Stimulated activated CD4-positive, alpha-beta T cell treated with anti-CD3 and anti-CD28 coated beads, Interleukin-12 subunit alpha, Interleukin-12 subunit beta, amount 100 ng/mL, for 48 hours (primary cell): ENCODE results near the gene C6orf47.

Experiments used
- DNase-seq, 3 donors: peaks; one replicate each; pipeline ENCODE4 v3.0.0-alpha.2; 2020; ENCODE audit warnings: low read depth in 2 of 3, low spot score in 1 of 3

The C6orf47 gene

DNA sequence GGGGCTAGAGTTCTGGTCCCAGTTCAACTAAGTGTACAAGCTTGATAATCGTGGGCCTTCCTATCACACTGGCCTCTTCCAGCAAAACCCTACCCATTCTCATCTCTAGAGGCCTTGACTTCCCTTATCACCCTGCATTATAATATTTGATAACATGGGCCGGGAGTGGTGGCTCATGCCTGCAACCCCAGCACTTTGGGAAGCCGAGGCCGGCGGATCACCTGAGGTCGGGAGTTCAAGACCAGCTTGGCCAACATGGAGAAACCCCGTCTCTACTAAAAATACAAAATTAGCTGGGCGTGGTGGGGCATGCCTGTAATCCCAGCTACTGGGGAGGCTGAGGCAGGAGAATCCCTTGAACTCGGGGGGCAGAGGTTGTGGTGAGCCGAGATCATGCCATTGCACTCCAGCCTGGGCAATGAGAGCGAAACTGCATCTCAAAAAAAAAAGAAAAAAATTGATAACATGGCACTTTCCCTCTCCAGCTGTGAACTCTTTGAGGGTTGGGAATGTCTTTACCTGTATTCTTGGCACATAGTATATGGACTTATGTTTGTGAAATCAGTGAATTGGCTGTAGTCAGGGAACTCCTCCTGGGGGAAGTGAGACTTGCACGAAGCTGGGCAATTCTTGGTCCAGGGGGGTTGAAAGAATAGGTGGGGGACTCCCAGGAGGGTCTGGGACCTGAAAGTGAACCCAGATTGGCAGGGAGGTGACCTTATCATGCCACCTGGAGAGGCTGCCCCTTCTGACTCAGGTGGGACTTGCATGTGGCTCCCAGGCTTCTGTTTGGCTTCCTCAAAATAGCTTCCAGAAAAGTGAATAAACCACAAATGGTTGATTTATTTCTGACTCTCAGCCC is 915 bp upstream of the C6orf47 start:
- no peak for DNase-seq

DNA sequence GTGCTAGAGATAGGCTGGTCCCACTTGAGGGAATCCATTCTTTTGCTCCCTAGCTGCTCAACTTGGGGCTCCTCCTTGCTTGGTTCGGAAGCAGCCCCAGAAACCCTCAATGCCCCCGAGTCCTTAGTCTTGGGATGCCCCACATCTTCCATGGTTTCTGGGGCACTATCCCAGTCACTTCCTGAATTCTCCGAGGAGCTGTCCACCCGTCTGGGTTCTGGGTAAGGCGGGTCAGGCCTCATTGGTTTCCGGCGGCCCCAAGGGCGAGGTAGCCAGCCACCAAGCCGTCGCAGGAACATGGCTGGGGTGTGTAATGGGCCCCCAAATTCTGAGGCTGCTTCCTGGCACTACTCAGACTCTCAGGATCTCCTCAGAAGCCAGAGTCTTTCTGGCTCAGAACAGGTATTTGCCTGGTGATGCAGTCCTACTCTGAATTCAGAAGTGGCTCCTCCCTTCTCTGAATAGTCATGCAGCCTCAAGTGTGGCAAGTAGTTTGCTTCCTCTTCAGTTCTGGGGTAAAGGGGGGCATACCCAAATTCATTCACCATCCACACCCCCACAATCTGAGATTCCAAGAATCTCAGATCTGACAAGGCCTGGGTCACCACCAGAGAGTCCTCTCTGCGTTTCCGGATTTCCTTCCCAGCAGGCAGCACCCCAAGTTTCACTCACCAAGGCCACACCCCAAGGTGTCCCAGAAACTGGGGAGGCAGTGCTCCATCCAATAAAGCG is 763 bp downstream of the C6orf47 start:
- DNase-seq = no peak

DNA sequence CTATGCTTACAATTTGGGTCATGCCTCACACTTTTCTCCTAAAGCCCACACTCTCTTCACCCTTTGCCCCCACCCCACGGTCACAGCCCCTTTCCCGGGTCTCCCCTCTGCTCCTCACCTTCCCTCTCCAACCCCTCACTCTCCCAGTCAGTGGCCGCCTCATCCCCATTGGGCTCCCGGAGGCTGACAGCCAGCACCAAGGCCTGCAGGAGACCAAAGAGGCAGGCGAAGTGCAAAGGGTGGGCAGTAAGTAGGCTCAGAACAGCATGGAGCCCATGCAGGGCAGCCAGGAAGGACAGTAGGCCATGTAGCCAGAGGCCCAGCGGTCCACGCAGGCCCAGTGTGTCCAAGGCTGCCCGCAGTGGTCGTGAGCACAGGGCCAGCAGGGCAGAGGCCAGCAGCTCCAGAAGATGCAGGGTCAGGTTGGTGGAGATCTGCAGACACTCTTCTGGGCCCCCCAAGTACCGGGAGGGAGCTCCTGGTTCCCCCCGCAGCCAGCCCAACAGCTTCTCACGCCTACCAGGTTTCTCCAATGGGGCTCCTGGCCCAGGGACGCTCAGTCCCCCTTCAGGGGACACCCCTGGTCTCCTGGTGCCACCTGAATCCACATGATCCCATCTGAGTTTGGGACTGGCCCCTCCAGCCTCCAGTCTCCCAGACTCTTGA is 1.5 kb downstream of the C6orf47 start:
- no peak for DNase-seq

DNA sequence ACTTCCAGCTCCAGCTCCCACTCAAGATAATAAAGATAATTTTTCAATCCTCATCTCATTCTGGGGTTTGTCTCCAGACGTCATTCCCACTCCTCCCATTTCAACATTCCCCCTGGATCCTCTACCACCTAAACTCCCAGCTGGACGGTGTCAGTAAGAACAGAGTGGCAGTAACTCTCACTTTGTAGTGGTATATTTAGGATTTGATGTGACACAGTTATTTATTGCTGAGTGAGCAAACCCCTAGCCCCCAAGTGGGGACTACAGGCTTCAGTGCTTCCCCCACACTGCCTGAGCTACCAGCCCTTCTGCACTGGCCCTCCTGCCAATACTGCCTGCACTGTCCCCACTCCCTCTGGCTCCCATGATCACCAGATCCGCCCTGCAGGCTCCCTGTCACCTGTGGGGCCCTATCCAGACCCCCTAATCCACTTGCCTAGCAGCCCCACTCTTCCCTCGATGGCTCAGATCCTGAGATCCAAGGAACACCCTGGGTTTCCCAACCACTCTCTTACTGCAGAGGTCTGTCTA is 2.4 kb downstream of the C6orf47 start:
- DNase-seq = no peak

DNA sequence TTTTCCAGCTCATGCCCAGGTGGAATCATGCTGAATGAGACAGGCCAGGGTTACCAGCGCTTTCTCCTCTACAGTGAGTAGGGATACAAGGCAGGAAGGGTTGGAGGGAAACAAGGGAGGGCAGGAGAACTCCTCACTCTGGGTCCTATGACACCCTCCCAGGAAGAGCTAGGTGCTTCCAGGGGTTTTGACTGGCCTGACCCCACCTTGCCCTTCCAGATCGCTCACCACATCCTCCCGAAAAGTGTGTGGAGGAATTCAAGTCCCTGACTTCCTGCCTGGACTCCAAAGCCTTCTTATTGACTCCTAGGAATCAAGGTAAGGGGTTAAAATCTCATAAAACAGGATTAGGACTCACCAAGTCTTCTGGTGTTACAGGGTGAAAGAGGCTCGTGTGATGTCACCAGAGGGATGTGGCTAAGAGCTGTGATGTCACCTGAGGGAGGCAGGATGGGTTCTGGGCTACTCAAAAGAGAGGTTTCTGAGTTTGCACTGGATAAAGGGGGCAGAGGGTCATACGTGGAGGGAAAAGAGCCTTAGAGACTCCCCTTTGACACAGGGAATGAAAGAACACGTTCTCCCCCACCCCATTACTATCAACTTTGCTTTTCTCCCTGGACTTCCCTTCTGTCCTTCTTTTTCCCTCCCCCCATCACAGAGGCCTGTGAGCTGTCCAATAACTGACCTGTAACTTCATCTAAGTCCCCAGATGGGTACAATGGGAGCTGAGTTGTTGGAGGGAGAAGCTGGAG is 3.0 kb downstream of the C6orf47 start:
- DNase-seq = no peak

DNA sequence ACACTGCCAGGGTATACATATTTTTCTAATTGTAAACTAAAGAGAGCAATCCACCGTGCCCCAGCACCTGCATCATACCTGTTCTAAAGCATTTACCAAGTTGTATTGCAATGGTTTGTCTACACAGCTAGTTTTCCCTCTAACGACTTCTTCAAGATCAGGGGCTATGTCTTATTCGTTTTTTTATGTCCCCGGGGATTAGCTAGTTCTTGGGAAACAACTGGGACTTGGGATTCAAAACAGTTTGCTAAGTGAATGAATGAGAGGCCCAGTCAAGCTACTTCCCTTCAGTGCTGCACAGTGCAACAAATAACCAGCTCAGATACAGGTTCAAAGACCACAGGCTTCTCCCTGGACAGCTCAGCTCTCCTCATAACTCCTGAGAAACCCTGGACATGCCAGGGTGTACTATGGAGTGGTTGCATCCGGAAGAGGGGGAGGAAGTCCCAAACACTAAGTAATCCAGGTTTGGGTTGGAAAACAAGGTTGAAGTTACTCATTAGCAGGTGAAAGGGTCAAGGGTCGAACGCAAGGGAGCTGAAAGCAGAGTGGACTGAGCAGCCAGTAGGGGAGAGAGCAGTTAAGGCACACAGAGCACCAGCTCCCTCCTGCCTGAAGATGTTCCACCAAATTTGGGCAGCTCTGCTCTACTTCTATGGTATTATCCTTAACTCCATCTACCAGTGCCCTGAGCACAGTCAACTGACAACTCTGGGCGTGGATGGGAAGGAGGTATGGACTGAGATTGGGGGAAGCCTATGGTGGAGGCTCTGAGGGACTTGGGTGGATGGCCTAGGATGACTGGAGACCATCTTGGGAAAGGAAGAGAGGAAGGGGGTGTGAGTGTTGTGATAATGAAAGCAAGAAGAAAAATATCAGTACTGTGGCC is 5.0 kb downstream of the C6orf47 start, which contains the start of gene APOM:
Gene APOM, plus strand, starts transcription at position 546 of the 889 bp plus-strand sequence. Its CDS starts 73 bp downstream, at position 619.
- no peak for DNase-seq

DNA sequence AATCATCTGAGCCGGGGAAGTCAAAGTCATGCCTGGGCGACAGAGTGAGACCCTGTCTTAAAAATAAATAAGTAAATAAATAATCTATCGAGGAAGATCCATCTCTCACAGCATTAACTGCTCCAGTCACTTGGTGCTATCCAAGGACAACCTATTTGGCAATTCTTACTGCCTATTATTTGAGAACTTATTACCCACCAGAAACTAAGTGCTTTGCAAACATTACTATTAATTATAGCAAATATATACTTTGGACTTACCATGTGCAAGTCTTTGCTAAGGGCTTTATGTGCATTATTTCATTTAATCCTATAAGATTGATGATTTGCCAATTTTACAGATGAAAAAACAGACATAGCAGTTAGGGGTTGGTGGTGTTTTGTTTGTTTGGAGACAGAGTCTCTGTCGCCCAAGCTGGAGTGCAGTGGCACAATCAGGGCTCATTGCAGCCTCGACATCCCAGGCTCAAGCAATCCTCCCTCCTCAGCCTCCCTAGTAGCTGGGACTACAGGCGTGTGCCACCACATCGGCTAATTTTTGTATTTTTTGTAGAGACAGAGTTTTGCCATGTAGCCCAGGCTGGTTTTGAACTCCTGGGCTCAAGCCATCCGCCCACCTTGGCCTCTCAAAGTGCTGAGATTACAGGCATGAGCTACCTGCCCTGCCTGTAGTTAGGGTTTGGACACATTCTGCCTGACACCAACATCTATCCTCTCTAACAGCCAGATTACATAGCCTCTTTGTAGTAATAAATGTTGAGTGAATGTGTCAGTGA is 5.8 kb downstream of the C6orf47 start:
- no peak for DNase-seq

DNA sequence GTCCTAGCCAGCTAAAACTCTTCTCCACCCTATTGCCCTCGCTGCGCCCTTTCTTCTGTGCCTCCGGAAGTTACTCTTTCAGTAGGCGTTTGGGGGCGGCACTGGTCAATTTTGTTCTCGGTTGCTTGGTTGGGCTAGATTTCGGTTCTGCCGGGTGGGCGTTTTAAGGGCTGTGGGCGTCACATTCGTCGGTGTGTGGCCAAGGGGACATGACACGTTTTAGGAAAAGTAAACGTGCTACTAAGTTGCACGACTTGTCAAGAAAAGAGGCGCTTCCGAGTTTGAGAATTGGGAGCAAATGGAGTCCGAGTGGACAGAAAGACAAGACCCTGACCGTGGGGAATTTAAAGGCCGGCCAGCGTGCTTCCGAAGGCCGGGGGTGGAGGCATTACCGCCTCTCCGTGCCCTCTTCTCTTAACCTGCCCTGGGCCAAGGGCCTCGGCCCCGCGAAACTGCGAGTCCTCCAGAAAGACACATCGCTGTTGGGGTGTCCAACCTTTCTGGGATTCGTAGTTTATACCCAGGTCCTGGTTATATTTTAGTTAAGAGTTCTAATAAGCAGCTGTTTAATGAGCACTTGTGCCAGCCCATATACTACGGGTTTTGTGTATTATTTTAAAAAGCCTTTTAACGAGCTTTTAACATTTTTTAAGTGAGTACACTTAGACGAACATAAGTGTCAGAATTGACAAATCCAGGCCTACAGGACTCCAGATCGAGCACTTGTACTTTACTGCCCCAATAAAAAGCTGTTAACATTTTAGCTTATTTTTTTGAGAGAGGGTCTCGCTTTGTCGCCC is 7.5 kb downstream of the C6orf47 start:
- DNase-seq = peak in 2 of 3 donors; percentile 76 to 79

DNA sequence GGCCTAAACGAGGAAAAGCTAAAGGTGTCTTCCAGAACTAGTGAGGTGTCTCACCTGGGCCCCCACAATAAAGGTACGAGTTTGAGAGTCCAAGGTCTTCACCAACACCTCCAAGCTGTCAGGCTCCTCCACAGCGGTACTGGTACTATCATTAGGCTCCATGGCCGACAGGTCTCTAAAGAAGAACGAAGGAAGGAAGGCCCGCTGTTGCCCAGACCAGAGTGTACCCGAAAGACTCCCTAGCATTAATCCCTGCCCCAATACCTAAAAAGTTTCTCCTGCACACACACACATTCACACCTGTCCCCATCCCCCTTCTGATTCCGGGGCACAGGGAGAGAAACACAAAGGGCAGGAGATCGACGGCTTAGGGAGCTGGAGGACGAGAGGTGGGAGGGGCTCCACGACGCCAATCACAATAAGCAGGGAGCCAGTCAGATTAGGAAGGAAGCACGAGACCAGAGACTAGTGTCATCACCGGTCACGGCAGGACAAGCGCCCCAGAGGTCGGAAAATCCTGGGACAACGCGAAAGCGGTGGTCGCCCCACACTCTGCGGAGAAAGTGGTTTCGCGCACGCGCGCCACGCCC is 8.9 kb downstream of the C6orf47 start:
- peak in 1 of 3 donors; percentile 49 for DNase-seq

DNA sequence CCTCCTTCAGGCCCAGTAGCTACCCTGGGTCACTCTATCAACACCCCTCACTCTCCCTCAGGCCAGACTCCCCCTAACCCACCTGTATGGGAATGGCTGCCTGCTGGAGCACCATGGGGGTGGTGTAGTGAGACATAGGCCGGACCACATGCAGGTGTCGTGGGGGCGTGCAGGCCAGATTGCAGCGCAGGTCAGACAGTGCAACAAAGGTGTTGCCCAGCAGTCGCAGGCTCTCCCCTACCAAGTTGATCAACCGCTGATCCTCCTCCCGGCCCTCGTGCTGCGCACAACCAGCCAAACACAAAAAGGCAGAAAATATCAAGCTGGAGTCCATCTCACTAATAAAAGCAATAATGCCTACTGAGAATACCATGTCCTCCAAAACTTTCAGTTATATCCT is 15.3 kb downstream of the C6orf47 start:
- DNase-seq = no peak

DNA sequence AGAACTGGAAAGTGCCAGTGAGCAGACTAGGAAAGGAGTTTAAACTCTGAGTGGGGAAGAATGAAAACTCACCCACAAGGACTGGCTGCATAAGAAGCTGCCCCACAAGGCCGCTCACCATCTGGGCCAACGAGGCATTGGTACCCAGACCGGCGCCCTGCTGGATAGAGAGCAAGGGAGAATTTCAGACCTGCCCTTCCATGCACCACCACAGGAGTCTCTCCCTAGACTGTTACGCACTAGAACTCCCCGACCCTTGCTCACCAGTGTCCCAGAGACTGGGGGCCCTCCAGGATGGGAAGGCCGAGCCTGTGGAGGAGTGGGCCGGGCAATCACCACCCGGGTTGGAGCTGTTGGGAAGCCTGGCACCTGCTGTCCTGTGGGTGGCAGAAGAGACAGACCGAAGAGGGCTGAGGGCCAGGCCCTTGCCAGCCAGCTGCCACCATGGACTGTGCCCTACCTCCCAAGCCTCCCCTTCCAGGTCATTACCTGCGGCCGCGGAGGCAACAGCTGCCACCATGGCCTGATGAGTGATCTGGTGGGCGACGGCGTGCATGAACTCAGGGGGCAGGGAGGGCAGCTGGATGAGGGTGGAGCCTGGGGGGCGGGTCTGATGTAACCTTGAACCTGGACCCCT is 16.6 kb downstream of the C6orf47 start:
- no peak for DNase-seq

DNA sequence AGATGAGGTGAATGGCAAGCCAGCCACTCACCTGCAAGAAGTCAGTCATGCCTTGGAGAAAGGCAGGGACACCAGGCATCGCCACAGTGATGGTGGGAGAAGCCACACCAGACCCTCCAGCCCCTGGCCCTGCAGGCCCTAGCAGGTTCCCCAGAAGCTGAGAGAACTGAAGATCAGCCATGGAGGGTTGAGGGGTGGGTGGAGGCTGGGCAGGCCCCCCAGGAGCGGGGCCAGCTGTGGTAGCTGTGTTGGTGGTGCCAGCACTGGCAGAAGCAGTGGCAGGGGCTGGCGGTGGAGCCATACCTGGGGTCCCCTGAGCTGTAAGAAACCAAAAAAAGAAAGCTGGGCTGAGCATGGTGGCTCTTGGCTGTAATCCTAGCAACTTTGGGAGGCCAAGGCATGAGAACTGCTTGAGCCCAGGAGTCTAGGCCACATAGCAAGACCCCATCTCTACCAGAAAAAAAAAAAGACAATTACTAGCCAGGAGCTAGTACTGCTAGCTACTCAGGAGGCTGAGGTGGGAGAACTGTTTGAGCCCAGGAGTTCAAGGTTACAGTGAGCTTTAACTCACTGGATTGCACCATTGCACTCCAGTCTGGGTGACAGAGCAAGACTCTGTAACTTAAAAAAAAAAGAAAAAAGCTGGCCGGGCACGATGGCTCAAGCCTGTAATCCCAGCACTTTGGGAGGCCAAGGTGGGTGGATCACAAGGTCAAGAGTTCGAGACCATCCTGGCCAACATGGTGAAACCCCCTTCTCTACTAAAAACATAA is 17.6 kb downstream of the C6orf47 start:
- DNase-seq = no peak

DNA sequence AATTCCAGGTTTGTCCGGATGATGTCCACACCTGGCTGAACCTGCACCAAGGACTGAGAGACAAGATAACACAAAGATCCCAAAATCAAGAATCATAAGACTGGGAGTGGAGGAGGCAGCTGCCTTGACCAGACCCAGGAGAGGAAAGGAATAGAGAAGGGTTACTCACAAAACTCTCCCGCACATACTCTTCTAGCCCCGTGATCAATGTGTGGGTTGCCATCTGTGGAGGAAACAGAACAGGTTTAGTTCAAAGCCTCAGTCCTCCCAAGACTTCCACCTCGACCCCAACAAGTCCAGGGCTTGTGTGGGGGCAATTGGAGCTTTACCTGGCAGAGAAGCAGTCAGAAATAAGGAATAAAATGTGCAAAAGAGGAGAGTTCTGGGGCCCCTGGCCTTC is 19.2 kb downstream of the C6orf47 start:
- no peak for DNase-seq

DNA sequence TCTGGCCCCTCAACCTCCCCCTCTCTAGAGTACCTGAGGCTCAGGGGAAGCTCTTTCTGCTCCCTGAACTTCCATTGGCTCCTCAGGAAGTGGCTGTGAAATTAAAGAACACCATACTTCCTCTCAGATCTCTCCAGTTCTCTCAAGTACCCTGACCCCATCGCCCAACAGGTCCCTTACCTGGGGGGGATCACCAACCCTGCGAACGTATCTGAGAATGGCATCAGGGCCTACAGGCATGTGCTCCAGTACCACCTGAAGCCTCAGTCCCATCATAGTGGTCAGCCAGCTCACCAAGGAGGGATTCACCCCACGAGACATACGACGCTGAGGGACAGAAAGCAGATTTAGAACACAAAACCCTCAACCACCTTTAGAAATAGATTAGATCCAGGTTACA is 20.0 kb downstream of the C6orf47 start:
- DNase-seq = no peak

DNA sequence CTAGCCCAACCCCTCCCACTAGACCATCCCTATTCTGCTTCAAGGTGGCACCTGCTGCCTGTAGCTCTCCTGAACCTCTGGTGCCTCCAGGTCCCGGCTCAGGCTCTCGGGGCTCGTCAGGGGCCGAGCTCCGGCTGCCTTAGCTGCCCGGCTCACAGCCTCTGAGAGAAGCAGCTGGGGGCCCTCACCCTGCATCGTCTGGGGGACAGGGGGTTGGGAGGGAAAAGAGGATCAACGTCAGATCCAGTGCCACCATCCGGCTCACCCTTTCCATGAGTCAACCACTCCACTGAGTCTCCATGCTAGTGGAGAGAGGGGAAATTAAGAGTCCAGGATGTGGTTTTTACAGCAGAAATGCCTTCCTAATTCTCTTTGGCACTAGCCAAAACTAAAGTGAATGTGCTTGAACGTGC is 21.1 kb downstream of the C6orf47 start:
- peak in 1 of 3 donors; percentile 16 for DNase-seq

DNA sequence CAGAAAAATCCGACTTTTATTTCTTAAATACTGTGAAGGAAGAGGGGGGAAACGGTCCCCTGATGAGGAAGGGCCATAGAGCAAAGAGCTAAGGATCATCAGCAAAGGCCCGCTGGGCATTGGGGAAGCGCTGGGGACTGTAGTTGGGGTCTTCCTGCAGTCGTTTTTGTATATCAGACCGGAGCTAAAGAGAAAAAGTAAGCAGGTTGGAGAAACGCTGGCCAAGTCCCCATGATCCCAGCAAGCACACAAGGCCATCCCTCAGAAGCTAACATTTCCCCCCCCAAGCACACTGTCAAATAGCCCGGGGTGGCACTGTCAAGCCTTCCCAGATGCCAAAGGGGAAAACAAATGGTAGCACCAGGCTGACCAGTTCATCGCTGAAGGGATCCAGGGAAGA is 21.5 kb downstream of the C6orf47 start:
- DNase-seq = no peak
